ENCODE measurements around the gene TBC1D24.
"Not testable (repeated sequence)": the region's sequence is repeated elsewhere in the genome, so short reads cannot be mapped to it uniquely, and the experiment has no call there.

Gene TBC1D24

GRCh38 chr16:2469399-2470233 lies 5.3 kb upstream of the TBC1D24 start:
- no peak for DNase-seq (ENCODE audit: low read depth)

- DNase-seq (ENCODE audit: low read depth), result no peak
These were observed 4.7 kb upstream of the TBC1D24 start for GRCh38 chr16:2470234-2470601.

GRCh38 chr16:2470603-2471015 lies 4.3 kb upstream of the TBC1D24 start:
- no peak for DNase-seq (ENCODE audit: low read depth)

- DNase-seq (ENCODE audit: low read depth), result no peak
These were observed 3.8 kb upstream of the TBC1D24 start, which contains the start of gene NTN3 for GRCh38 chr16:2471016-2471652. Gene NTN3 (plus strand): TSS chr16:2471297. CDS start chr16:2471702, 405 bp downstream.

- DNase-seq (ENCODE audit: low read depth), result no peak
These were observed 3.1 kb upstream of the TBC1D24 start for GRCh38 chr16:2471653-2472487.

- no peak for DNase-seq (ENCODE audit: low read depth)
These were observed 2.5 kb upstream of the TBC1D24 start for GRCh38 chr16:2472488-2472864.

- DNase-seq (ENCODE audit: low read depth), result no peak
These were observed 2.0 kb upstream of the TBC1D24 start for GRCh38 chr16:2472885-2473445.

GRCh38 chr16:2473446-2473926 lies 1.4 kb upstream of the TBC1D24 start:
- DNase-seq (ENCODE audit: low read depth), result no peak

- peak; percentile 52 for DNase-seq (ENCODE audit: low read depth)
These were observed 689 bp upstream of the TBC1D24 start for GRCh38 chr16:2473999-2474876.

GRCh38 chr16:2475413-2476344 lies 752 bp downstream of the TBC1D24 start:
- DNase-seq (ENCODE audit: low read depth), result no peak

- DNase-seq (ENCODE audit: low read depth), result no peak
These were observed 1.4 kb downstream of the TBC1D24 start for GRCh38 chr16:2476345-2476720.

GRCh38 chr16:2476741-2477140 lies 1.8 kb downstream of the TBC1D24 start:
- DNase-seq (ENCODE audit: low read depth), result no peak

GRCh38 chr16:2477327-2477726 lies 2.4 kb downstream of the TBC1D24 start:
- DNase-seq (ENCODE audit: low read depth), result no peak

- no peak for DNase-seq (ENCODE audit: low read depth)
These were observed 3.4 kb downstream of the TBC1D24 start for GRCh38 chr16:2478279-2478678.

GRCh38 chr16:2479996-2480395 lies 5.1 kb downstream of the TBC1D24 start:
- not testable (repeated sequence) for DNase-seq (ENCODE audit: low read depth)

- DNase-seq (ENCODE audit: low read depth), result no peak
These were observed 6.0 kb downstream of the TBC1D24 start for GRCh38 chr16:2480948-2481347.

GRCh38 chr16:2481676-2482075 lies 6.7 kb downstream of the TBC1D24 start:
- DNase-seq (ENCODE audit: low read depth), result no peak

- DNase-seq (ENCODE audit: low read depth), result no peak
These were observed 7.3 kb downstream of the TBC1D24 start for GRCh38 chr16:2482249-2482648.

- DNase-seq (ENCODE audit: low read depth), result peak; percentile 86
These were observed 8.0 kb downstream of the TBC1D24 start for GRCh38 chr16:2482708-2483534.
